GM11168 (cell line): ENCODE measurements around the gene QSER1.
"Not testable (repeated sequence)": the region's sequence is repeated elsewhere in the genome, so short reads cannot be mapped to it uniquely, and the experiment has no call there.

Source experiments
- in situ Hi-C: fragments of 300-500 bp; cut with MboI; formaldehyde crosslinking; loops from one replicate; pipeline ENCODE4 v1.12.0; 2022; ENCODE audit warnings: low sequenced_read_pairs; ENCODE audit not compliant: unreplicated experiment

Gene QSER1

GRCh38 chr11:33029218-33029617 is 136.6 kb downstream of the QSER1 start:
- in situ Hi-C loops: not testable (repeated sequence)
